ENCODE results near the gene HES4.

Gene HES4

GRCh38 chr1:1003618-1004419, 3.9 kb upstream of the HES4 start:
- TF ChIP-seq EZH2phosphoT487 (IDR thresholded peaks at IDR 0.05; ENCODE audit: borderline replicate concordance) (no peak), CTCF (conservative IDR thresholded peaks at IDR 0.05; ENCODE audit: low read length) (no peak)
- Histone ChIP-seq H2AFZ (ENCODE audit: low read length) (no peak overlapping the region), H3K79me2 (ENCODE audit: insufficient read depth, low read length) (peaks cover 19% of the 10 kb centered on the region; the same call in 1 of the 2 replicates), H3K9ac (ENCODE audit: low read depth, low read length, poor library complexity, severe bottlenecking) (peak overlapping the region; percentile 66), H3K27me3 (ENCODE audit: insufficient read depth, low read length, poor library complexity, severe bottlenecking) (no peaks in the 10 kb centered on the region), H3K36me3 (ENCODE audit: insufficient read depth, low read length) (no peaks in the 10 kb centered on the region), H3K4me3 (ENCODE audit: low read length, poor library complexity, severe bottlenecking) (peak overlapping the region; percentile 62), H3K4me1 (ENCODE audit: insufficient read depth, low read length, poor library complexity, severe bottlenecking) (peaks cover 52% of the 10 kb centered on the region), H3F3A (ENCODE audit: low read depth) (no peaks in the 10 kb centered on the region), H4K20me1 (ENCODE audit: insufficient read depth, low read length, poor library complexity, severe bottlenecking) (no peaks in the 10 kb centered on the region), H3K9me3 (ENCODE audit: insufficient read depth, low read depth, low read length) (no peaks in the 10 kb centered on the region), H3K9me2 (replicated peaks; ENCODE audit: low read depth, low read length) (no peaks in the 10 kb centered on the region), H3K4me2 (ENCODE audit: low read depth, low read length, poor library complexity, severe bottlenecking) (peak overlapping the region; percentile 86)

- Histone ChIP-seq H2AFZ (ENCODE audit: low read length) (peak overlapping the region; percentile 66), H3K4me1 (ENCODE audit: insufficient read depth, low read length, poor library complexity, severe bottlenecking) (peaks cover 57% of the 10 kb centered on the region), H3K79me2 (ENCODE audit: insufficient read depth, low read length) (peaks cover 19% of the 10 kb centered on the region; the same call in 1 of the 2 replicates), H3F3A (ENCODE audit: low read depth) (no peaks in the 10 kb centered on the region), H4K20me1 (ENCODE audit: insufficient read depth, low read length, poor library complexity, severe bottlenecking) (peaks cover 17% of the 10 kb centered on the region), H3K9ac (ENCODE audit: low read depth, low read length, poor library complexity, severe bottlenecking) (peak overlapping the region; percentile 81), H3K9me3 (ENCODE audit: insufficient read depth, low read depth, low read length) (no peaks in the 10 kb centered on the region), H3K36me3 (ENCODE audit: insufficient read depth, low read length) (no peaks in the 10 kb centered on the region), H3K4me3 (ENCODE audit: low read length, poor library complexity, severe bottlenecking) (peak overlapping the region; percentile 85), H3K27me3 (ENCODE audit: insufficient read depth, low read length, poor library complexity, severe bottlenecking) (no peaks in the 10 kb centered on the region), H3K4me2 (ENCODE audit: low read depth, low read length, poor library complexity, severe bottlenecking) (peak overlapping the region; percentile 98), H3K9me2 (replicated peaks; ENCODE audit: low read depth, low read length) (no peaks in the 10 kb centered on the region)
- TF ChIP-seq EZH2phosphoT487 (IDR thresholded peaks at IDR 0.05; ENCODE audit: borderline replicate concordance) (no peak), CTCF (conservative IDR thresholded peaks at IDR 0.05; ENCODE audit: low read length) (no peak)
These were observed 1.3 kb upstream of the HES4 start for GRCh38 chr1:1001057-1001783.

- H4K20me1 ChIP-seq (ENCODE audit: insufficient read depth, low read length, poor library complexity, severe bottlenecking) = peaks cover 17% of the 10 kb centered on the region
- H3F3A ChIP-seq (ENCODE audit: low read depth) = no peaks in the 10 kb centered on the region
- H3K9ac ChIP-seq (ENCODE audit: low read depth, low read length, poor library complexity, severe bottlenecking) = peak overlapping the region; percentile 81
- no peaks in the 10 kb centered on the region for H3K9me2 ChIP-seq (replicated peaks; ENCODE audit: low read depth, low read length)
- H3K4me3 ChIP-seq (ENCODE audit: low read length, poor library complexity, severe bottlenecking) = peak overlapping the region; percentile 85
- H3K79me2 ChIP-seq (ENCODE audit: insufficient read depth, low read length) = peaks cover 19% of the 10 kb centered on the region; the same call in 1 of the 2 replicates
- no peak for TF ChIP-seq CTCF (conservative IDR thresholded peaks at IDR 0.05; ENCODE audit: low read length)
- TF ChIP-seq EZH2phosphoT487 (IDR thresholded peaks at IDR 0.05; ENCODE audit: borderline replicate concordance) = no peak
- peak overlapping the region; percentile 95 for H2AFZ ChIP-seq (ENCODE audit: low read length)
- no peaks in the 10 kb centered on the region for H3K36me3 ChIP-seq (ENCODE audit: insufficient read depth, low read length)
- H3K9me3 ChIP-seq (ENCODE audit: insufficient read depth, low read depth, low read length) = no peaks in the 10 kb centered on the region
- peaks cover 55% of the 10 kb centered on the region for H3K4me1 ChIP-seq (ENCODE audit: insufficient read depth, low read length, poor library complexity, severe bottlenecking)
- no peaks in the 10 kb centered on the region for H3K27me3 ChIP-seq (ENCODE audit: insufficient read depth, low read length, poor library complexity, severe bottlenecking)
- peak overlapping the region; percentile 98 for H3K4me2 ChIP-seq (ENCODE audit: low read depth, low read length, poor library complexity, severe bottlenecking)
These were observed 610 bp upstream of the HES4 start for GRCh38 chr1:1000357-1001056.
